BE2C (cell line): ENCODE measurements around the gene TWNK.

Experiments
- DNase-seq: peaks from one replicate; pipeline ENCODE4 v3.0.0-alpha.2; 2020
- H3K27me3 ChIP-seq: fragments of 250-450 bp; sonication (Bioruptor Pico); 2 replicates; pipeline ENCODE4 v1.5.1; 2020; ENCODE audit warnings: mild to moderate bottlenecking
- H3K36me3 ChIP-seq: fragments of 250-450 bp; sonication (Bioruptor Pico); 2 replicates; pipeline ENCODE4 v1.5.1; 2020; ENCODE audit warnings: mild to moderate bottlenecking
- H3K4me1 ChIP-seq: fragments of 250-450 bp; sonication (Bioruptor Pico); 2 replicates; pipeline ENCODE4 v1.5.1; 2020
- H3K4me3 ChIP-seq: 2 replicates; pipeline ENCODE4 v1.5.1; 2011; ENCODE audit warnings: low read depth, low read length
- H3K9me3 ChIP-seq: fragments of 250-450 bp; sonication (Bioruptor Pico); 2 replicates; pipeline ENCODE4 v1.5.1; 2020
- CTCF ChIP-seq: IDR thresholded peaks from 2 replicates; pipeline ENCODE4 v1.5.1; 2012; ENCODE audit warnings: mild to moderate bottlenecking, low read depth, low read length

The TWNK gene

GRCh38 chr10:100978901-100979195 lies 8.5 kb upstream of the TWNK start:
- no peaks in the 10 kb centered on the region for H3K27me3 ChIP-seq
- H3K9me3 ChIP-seq: no peaks in the 10 kb centered on the region
- no peaks in the 10 kb centered on the region for H3K4me1 ChIP-seq
- no peak for DNase-seq
- no peak for TF ChIP-seq CTCF
- no peak overlapping the region for H3K4me3 ChIP-seq
- 0 out of 2 replicates have a peak, but pooled peaks cover 3% of the 10 kb centered on the region for H3K36me3 ChIP-seq

- no peaks in the 10 kb centered on the region for H3K9me3 ChIP-seq
- 0 out of 2 replicates have a peak, but pooled peaks cover 3% of the 10 kb centered on the region for H3K36me3 ChIP-seq
- H3K27me3 ChIP-seq: no peaks in the 10 kb centered on the region
- H3K4me3 ChIP-seq: no peak overlapping the region
- TF ChIP-seq CTCF: no peak
- DNase-seq: no peak
- no peaks in the 10 kb centered on the region for H3K4me1 ChIP-seq
Observed at GRCh38 chr10:100979791-100980272, 7.5 kb upstream of the TWNK start.

GRCh38 chr10:100980311-100980710 lies 7.0 kb upstream of the TWNK start:
- H3K4me1 ChIP-seq: no peaks in the 10 kb centered on the region
- H3K4me3 ChIP-seq: no peak overlapping the region
- TF ChIP-seq CTCF: no peak
- H3K27me3 ChIP-seq: no peaks in the 10 kb centered on the region
- 0 out of 2 replicates have a peak, but pooled peaks cover 3% of the 10 kb centered on the region for H3K36me3 ChIP-seq
- no peaks in the 10 kb centered on the region for H3K9me3 ChIP-seq
- DNase-seq: no peak

- Histone ChIP-seq H3K9me3 (no peaks in the 10 kb centered on the region), H3K4me3 (no peak overlapping the region), H3K36me3 (peaks cover 6% of the 10 kb centered on the region; the same call in 1 of the 2 replicates), H3K27me3 (no peaks in the 10 kb centered on the region), H3K4me1 (no peaks in the 10 kb centered on the region)
- DNase-seq: no peak
- TF ChIP-seq CTCF: no peak
Observed at GRCh38 chr10:100980711-100981110, 6.6 kb upstream of the TWNK start.

- no peak for TF ChIP-seq CTCF
- Histone ChIP-seq H3K4me1 (no peaks in the 10 kb centered on the region), H3K36me3 (peaks cover 9% of the 10 kb centered on the region; the same call in 1 of the 2 replicates)
Observed at GRCh38 chr10:100981178-100981772, 6.1 kb upstream of the TWNK start.

GRCh38 chr10:100982916-100983830 lies 4.2 kb upstream of the TWNK start:
- Histone ChIP-seq H3K4me1 (no peaks in the 10 kb centered on the region), H3K4me3 (no peak overlapping the region), H3K9me3 (no peaks in the 10 kb centered on the region), H3K36me3 (peaks cover 9% of the 10 kb centered on the region; the same call in 1 of the 2 replicates), H3K27me3 (no peaks in the 10 kb centered on the region)
- DNase-seq: no peak
- no peak for TF ChIP-seq CTCF

More at GRCh38 chr10:100981178-100981772, 6.1 kb upstream of the TWNK start:
- Histone ChIP-seq H3K9me3 (no peaks in the 10 kb centered on the region), H3K4me3 (no peak overlapping the region), H3K27me3 (no peaks in the 10 kb centered on the region)
- no peak for DNase-seq
